ENCODE measurements around the gene TRIM25.

The TRIM25 gene

DNA sequence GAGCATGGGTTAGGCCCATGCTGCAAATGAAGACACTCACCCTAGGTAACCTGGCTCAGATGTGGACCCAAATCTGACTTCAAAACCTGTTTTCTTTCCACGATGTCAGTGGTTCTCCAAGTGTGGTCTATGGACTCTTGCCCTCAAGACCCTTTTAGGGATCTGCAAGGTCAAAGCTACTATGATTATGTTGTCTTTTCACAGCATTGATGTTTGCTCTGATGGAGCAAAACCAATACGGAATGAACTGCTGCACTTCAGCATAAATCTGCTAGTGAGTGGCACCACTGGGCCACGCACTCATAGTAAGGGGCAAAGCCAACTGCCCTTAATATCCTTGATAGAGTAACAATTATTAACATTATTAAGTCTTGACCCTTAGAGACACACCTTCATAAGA is 21.6 kb upstream of the TRIM25 start:
- peaks cover 22% of the 10 kb centered on the region for H3K4me1 Mint-ChIP-seq (ENCODE audit: low read depth)

DNA sequence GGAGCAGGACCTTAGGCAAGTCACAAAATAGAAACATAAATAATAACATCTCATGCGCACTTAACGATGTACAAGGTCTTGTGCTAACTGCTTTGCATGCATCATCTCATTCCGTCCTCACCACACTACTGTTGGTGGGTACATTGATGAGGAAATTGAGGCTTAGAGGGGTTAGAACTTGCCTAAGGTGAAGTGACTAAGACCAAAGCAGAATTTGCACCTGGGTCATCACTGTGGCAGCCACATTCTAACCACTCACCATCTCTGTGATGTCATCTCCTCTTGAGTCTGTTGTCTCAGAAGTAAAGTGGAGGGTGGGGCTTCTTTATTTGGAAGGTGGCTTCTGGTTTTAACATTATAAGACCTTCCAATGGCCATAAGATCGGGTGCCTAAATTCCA is 20.4 kb upstream of the TRIM25 start:
- H3K4me1 Mint-ChIP-seq (ENCODE audit: low read depth), result peaks cover 20% of the 10 kb centered on the region
- no peak overlapping the region for H3K4me3 Mint-ChIP-seq
- no peak for DNase-seq
- H3K36me3 Mint-ChIP-seq (ENCODE audit: low read depth), result peaks cover 78% of the 10 kb centered on the region
- H3K27ac Mint-ChIP-seq, result no peak overlapping the region
- peaks cover 11% of the 10 kb centered on the region for H3K9me3 Mint-ChIP-seq
- no peaks in the 10 kb centered on the region for H3K27me3 Mint-ChIP-seq

More for the DNA sequence above, 21.6 kb upstream of the TRIM25 start:
- no peak overlapping the region for H3K27ac Mint-ChIP-seq
- H3K36me3 Mint-ChIP-seq (ENCODE audit: low read depth), result peaks cover 81% of the 10 kb centered on the region
- no peak for DNase-seq
- no peak overlapping the region for H3K4me3 Mint-ChIP-seq
- no peaks in the 10 kb centered on the region for H3K27me3 Mint-ChIP-seq
- peaks cover 7% of the 10 kb centered on the region for H3K9me3 Mint-ChIP-seq

DNA sequence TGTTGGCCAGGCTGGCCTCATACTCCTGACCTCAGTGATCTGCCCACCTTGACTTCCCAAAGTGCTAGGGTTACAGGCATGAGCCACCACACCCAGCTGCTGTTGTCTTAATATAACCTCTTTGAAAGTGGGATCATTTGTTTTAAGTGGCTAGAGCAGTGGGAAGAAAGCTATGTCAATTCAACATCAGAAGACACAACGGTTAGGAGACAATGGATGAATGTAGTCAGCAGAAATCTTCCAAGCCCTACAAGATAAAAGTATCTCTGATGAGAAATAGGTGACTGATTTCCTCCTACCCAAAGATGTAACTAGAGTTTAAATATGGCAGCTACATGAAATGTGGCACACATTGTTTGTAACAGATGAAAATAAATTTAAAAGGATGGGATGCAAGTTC is 20.0 kb upstream of the TRIM25 start:
- Mint-ChIP-seq H3K9me3 (peaks cover 11% of the 10 kb centered on the region), H3K27me3 (no peaks in the 10 kb centered on the region), H3K4me1 (ENCODE audit: low read depth) (peaks cover 20% of the 10 kb centered on the region), H3K36me3 (ENCODE audit: low read depth) (peaks cover 76% of the 10 kb centered on the region), H3K4me3 (no peak overlapping the region), H3K27ac (no peak overlapping the region)
- no peak for DNase-seq

DNA sequence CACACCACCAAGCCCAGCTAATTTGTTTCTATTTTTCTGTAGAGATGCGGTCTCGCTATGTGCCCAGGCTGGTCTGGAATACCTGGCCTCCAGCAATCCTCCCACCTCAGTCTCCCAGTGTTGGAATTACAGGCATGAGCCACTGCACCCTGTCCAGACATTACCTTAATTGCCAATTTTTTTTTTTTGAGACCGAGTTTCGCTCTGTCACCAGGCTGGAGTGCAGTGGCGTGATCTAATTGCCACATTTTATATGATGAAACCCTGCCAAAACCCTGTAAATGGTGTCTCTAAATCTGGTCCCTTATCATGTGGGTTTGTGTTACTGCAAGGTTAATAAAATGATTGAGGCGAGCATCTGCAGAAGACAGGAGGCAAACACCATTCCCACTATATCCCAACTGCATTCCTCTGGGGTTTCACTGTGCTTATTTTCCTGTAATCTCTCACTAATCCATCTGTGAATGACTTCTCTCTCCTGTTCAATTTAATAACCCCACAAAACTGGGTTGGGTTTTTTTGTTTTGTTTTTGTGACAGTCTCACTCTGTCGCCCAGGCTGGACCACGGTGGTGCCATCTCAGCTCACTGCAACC is 19.4 kb upstream of the TRIM25 start:
- no peak for DNase-seq
- H3K27ac Mint-ChIP-seq, result no peak overlapping the region
- peaks cover 16% of the 10 kb centered on the region for H3K4me1 Mint-ChIP-seq (ENCODE audit: low read depth)
- no peaks in the 10 kb centered on the region for H3K27me3 Mint-ChIP-seq
- H3K9me3 Mint-ChIP-seq, result peaks cover 11% of the 10 kb centered on the region
- peaks cover 70% of the 10 kb centered on the region for H3K36me3 Mint-ChIP-seq (ENCODE audit: low read depth)
- H3K4me3 Mint-ChIP-seq, result no peak overlapping the region

DNA sequence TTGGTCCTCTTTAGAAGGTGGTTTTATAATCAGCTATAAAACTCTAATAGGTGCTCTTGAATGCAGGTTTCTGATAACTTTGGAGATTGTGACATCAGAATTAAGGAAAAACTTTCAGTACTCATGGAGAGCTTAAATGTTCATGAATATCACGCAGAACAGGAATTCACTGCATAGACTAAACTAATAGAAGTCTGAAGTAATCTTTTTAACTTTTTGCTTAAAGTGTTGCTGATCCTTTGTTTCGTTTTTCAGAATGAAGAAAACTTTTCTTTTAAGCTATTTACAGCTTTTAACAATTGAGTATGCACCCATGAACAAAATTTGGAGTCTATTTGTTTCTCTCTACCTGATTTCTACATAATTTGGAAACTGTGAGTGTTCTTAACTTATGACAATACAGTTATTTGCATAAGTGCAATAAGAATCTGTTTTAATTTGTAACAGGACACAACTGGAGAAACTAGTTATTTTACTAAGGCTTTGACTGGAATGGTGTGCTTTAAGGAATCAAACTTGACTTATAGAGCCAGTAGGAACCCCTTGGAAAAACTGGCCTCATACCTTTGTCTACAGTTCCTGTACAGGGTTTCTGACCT is 17.0 kb upstream of the TRIM25 start:
- Mint-ChIP-seq H3K36me3 (ENCODE audit: low read depth) (peaks cover 46% of the 10 kb centered on the region), H3K4me1 (ENCODE audit: low read depth) (peaks cover 5% of the 10 kb centered on the region), H3K27me3 (no peaks in the 10 kb centered on the region), H3K27ac (no peak overlapping the region), H3K9me3 (peaks cover 11% of the 10 kb centered on the region), H3K4me3 (no peak overlapping the region)
- DNase-seq, result no peak

DNA sequence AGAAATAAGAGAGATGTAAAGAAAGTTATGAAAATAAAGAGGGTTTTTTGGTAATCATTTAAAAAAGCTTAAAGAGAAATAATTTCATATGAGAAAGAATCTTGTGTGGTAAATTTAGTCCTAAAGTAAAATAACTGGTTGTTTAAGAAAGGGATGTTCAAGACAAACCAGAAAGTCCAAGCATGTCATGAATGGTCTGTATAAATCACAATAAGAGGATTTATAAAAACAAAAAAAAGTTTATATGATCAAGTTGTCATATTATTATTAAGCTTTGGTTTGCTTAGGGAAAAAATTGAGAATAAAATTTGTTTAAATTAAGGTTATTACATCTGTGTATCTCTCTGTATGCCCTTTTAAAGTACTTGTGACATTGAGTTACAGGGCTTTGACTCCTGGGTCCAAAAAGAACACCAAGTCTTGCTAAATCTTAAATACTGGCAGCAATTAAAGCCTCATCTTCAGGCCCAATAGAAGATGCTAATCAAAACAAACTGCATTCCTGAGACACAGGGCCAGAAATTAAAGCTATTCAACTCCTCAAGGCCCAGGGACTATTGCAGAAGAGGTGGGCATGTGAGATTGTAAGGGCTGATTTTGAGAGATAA is 15.6 kb upstream of the TRIM25 start:
- Mint-ChIP-seq H3K36me3 (ENCODE audit: low read depth) (peaks cover 34% of the 10 kb centered on the region), H3K27me3 (no peaks in the 10 kb centered on the region), H3K9me3 (peaks cover 11% of the 10 kb centered on the region), H3K4me1 (ENCODE audit: low read depth) (peaks cover 4% of the 10 kb centered on the region), H3K4me3 (no peak overlapping the region), H3K27ac (no peak overlapping the region)
- DNase-seq, result no peak

DNA sequence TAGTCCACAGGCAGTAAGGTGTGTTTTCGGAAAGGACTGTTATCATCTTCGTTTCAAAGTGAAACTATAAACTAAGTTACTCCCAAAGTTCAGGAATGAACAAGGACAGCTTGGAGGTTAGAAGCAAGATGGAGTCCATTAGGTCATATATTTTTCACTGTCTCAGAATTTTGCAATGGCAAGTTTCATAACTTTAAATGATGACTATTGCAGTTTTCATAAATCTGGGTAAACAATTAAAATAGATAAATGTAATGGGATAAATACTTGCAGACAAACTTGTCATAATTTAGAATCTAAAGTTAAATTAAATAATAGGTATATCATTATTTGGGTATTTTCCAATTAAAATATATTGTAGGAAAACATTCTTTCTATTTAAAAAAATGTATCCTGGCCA is 14.7 kb upstream of the TRIM25 start:
- Mint-ChIP-seq H3K4me1 (ENCODE audit: low read depth) (no peaks in the 10 kb centered on the region), H3K27me3 (no peaks in the 10 kb centered on the region), H3K36me3 (ENCODE audit: low read depth) (peaks cover 26% of the 10 kb centered on the region), H3K27ac (no peak overlapping the region), H3K9me3 (peaks cover 11% of the 10 kb centered on the region), H3K4me3 (no peak overlapping the region)
- DNase-seq, result no peak

DNA sequence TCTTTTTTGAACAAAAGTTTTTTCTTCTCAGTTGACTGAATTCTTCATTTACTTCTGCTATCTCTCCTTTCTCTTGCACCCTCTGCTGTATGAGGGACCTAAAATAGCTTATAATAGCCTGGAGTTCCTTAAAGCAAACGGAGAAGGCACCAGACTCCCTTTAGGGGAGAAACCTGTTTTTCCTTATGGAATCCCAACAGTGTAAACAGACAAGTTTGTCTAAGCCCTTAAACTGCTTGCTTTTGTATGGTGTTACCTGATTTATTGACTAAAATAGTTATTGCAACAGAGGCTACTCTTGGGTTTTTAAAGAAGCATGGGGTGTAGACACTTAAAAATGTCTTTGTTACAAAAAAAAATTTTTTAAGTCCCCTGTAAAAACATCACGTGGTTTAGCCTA is 12.9 kb upstream of the TRIM25 start:
- no peaks in the 10 kb centered on the region for H3K27me3 Mint-ChIP-seq
- DNase-seq, result no peak
- H3K27ac Mint-ChIP-seq, result no peak overlapping the region
- no peak overlapping the region for H3K4me3 Mint-ChIP-seq
- peaks cover 17% of the 10 kb centered on the region for H3K36me3 Mint-ChIP-seq (ENCODE audit: low read depth)
- peaks cover 11% of the 10 kb centered on the region for H3K9me3 Mint-ChIP-seq
- no peaks in the 10 kb centered on the region for H3K4me1 Mint-ChIP-seq (ENCODE audit: low read depth)

DNA sequence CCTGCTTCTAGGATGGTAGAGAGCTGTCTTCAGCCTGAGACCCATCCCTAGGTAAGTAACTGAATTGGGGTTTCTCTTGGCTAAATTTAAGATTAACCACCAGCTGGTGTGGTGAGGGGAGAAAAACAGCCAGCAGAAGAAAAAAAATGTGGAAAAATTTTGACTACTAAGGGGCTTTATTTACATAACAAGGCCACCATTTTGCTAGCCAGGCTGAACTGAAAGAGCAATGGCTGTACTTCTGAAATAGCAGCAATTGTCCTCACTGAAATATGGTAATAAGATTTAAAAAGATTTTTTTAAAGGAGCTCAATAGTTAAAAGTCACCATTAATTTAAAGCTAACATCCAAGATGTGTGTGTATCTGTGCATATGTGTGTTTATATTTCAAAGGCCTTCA is 12.4 kb upstream of the TRIM25 start:
- no peaks in the 10 kb centered on the region for H3K27me3 Mint-ChIP-seq
- H3K4me3 Mint-ChIP-seq, result no peak overlapping the region
- DNase-seq, result no peak
- no peaks in the 10 kb centered on the region for H3K4me1 Mint-ChIP-seq (ENCODE audit: low read depth)
- H3K27ac Mint-ChIP-seq, result no peak overlapping the region
- peaks cover 16% of the 10 kb centered on the region for H3K36me3 Mint-ChIP-seq (ENCODE audit: low read depth)
- H3K9me3 Mint-ChIP-seq, result peaks cover 11% of the 10 kb centered on the region

DNA sequence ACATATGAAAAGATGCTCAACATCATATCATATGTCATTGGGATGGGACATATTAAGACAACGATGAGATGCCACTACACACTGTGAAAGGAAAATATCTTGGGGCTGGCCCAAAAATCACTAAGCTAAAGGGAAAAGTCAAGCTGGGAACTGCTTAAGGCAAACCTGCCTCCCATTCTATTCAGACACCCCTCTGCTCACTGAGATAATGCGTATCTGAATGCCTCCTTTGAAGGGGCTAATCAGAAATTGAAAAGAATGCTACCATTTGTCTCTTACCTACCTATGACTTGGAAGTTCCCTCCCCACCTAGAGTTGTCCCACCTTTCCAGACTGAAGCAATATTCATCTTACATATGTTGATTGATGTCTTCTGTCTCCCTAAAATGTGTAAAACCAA is 11.2 kb upstream of the TRIM25 start:
- H3K36me3 Mint-ChIP-seq (ENCODE audit: low read depth), result peaks cover 6% of the 10 kb centered on the region

DNA sequence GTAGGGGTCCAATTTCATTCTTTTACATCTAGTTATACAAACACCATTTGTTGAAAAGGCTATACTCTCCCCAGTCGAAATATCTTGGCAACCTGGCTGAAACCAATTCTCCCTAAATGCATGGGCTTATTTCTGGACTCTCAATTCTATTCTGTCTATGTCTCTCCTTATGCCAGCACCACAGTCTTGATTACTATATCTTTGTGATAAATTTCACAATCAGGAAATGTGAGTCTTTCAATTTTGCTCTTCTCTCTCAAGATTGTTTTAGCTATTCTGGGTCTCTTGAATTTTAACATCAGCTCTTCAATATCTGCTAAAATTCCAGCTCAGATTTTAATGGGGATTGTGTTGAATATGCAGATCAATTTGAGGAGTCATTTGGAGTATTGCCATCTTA is 5.9 kb upstream of the TRIM25 start:
- no peak for DNase-seq
- Mint-ChIP-seq H3K9me3 (peaks cover 14% of the 10 kb centered on the region), H3K4me3 (no peak overlapping the region), H3K27me3 (no peaks in the 10 kb centered on the region), H3K36me3 (ENCODE audit: low read depth) (peaks cover 7% of the 10 kb centered on the region), H3K4me1 (ENCODE audit: low read depth) (peaks cover 43% of the 10 kb centered on the region), H3K27ac (peak overlapping the region; percentile 72)

More for the DNA sequence above, 11.2 kb upstream of the TRIM25 start:
- no peaks in the 10 kb centered on the region for H3K27me3 Mint-ChIP-seq
- no peak overlapping the region for H3K27ac Mint-ChIP-seq
- DNase-seq, result no peak
- H3K4me1 Mint-ChIP-seq (ENCODE audit: low read depth), result no peaks in the 10 kb centered on the region
- no peak overlapping the region for H3K4me3 Mint-ChIP-seq
- H3K9me3 Mint-ChIP-seq, result peaks cover 3% of the 10 kb centered on the region

DNA sequence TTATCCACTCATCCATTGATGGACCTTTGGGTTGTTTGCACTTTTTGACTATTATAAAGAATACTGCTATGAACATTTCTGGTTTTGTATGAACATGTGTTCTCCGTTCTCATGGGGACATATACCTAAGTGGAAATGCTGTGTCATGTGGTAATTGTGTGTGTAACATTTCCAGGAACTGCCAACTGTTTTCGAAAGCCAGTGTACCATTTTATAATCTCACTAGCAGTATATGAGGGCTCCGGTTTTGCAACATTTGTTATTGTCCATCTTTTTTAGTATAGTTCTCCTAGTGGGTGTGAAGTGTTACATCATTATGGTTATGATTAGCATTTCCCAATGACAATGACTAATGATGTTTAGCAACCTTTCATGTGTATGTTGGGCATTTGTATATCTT is 5.1 kb upstream of the TRIM25 start:
- Mint-ChIP-seq H3K36me3 (ENCODE audit: low read depth) (peaks cover 12% of the 10 kb centered on the region), H3K27me3 (no peaks in the 10 kb centered on the region), H3K27ac (peak overlapping the region; percentile 72), H3K4me3 (no peak overlapping the region), H3K9me3 (peaks cover 14% of the 10 kb centered on the region), H3K4me1 (ENCODE audit: low read depth) (peaks cover 47% of the 10 kb centered on the region)
- DNase-seq, result no peak

DNA sequence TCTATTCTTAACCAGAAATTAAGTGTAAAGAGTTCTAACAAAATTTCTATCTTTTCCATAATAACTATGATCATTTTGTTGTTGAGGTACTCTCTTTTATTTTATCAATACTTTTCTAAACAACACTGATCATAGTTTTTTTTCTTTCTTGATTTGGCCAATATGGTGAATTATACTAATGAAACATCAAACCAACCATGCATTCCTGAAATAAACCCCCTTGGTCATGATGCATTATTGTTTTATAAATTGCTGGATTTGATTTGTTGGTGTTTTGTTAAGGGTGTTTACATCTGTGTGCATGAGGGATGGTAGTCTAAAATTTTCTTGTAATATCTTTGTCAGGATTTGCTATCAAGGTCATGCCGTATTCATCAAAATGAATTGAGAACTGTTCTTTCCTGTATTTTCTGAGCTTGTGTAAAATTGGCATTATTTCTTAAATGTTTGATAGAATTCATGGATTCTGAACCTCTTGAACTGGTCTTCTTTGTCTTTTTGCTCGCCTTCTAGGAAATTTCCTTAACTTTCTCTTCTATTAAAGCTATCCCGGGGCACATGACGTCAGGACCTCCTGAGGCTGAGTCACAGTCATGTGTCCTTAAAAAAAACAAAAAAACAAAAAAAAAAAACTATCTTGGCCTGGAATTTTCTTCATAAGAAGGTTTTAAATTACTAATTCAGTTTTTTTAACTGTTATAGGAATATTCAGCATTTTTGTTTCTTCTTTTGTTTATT is 3.9 kb upstream of the TRIM25 start:
- no peaks in the 10 kb centered on the region for H3K27me3 Mint-ChIP-seq
- H3K36me3 Mint-ChIP-seq (ENCODE audit: low read depth), result peaks cover 21% of the 10 kb centered on the region
- peaks cover 47% of the 10 kb centered on the region for H3K4me1 Mint-ChIP-seq (ENCODE audit: low read depth)
- no peak for DNase-seq
- no peak overlapping the region for H3K27ac Mint-ChIP-seq
- H3K9me3 Mint-ChIP-seq, result peaks cover 14% of the 10 kb centered on the region
- no peak overlapping the region for H3K4me3 Mint-ChIP-seq

DNA sequence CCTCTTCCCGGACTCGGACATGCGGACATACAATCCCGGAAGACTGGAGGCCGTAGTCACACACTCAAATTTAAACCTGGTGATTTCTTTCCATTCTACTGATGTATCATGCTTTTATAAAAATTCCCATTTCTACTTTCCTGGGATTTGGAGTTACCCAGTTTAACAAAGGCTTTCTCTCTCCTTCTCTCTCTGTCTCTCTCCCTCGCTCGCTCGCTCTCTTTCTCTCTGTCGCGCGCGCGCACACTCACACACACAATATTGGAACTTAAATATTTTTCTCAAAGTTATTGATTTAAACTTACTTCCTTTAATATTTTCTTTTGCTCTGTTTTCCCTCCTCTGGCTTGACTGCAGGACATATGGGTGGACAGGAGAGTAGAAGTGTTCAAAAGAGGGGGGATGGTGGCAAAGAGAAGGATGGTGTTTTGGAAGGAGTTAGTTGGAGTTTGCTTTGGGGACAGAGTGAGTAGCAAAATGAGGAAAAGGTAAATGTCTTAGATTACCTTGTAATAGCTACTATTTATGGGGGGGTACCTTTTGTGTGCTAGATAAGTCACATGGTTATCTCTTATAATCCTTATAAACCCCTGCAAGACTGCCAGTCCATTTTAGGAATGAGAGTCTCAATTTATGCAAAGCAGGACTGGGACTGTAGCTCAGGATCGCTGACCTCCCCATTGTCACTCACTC is 878 bp upstream of the TRIM25 start:
- peaks cover 70% of the 10 kb centered on the region for H3K4me1 Mint-ChIP-seq (ENCODE audit: low read depth)
- peaks cover 48% of the 10 kb centered on the region for H3K36me3 Mint-ChIP-seq (ENCODE audit: low read depth)
- peak overlapping the region; percentile 93 for H3K4me3 Mint-ChIP-seq
- peak overlapping the region; percentile 94 for H3K27ac Mint-ChIP-seq
- peaks cover 14% of the 10 kb centered on the region for H3K9me3 Mint-ChIP-seq
- no peaks in the 10 kb centered on the region for H3K27me3 Mint-ChIP-seq
- DNase-seq, result no peak

Data from activated T-cell treated with anti-CD3 and anti-CD28 coated beads, Interleukin-2, amount 50 U/mL, for 24 hours (primary cell).